Chondrocyte (in vitro differentiated cells): Measurements from ENCODE around the gene ACOT9. TPM values are rescaled to one million over a fixed set of nuclear protein-coding genes. Genes with fewer than 3 reads are reported as not detected.

Experiments used
- DNase-seq: peaks from one replicate; pipeline ENCODE4 v3.0.0; 2021; ENCODE audit warnings: mixed read lengths, low spot score
- H3K27ac Mint-ChIP-seq: one replicate; pipeline ENCODE4 v1.8.0; 2021; ENCODE audit warnings: mild to moderate bottlenecking, moderate library complexity, mixed read lengths; ENCODE audit not compliant: unreplicated experiment
- H3K27me3 Mint-ChIP-seq: 2 replicates; pipeline ENCODE4 v1.8.0; 2021; ENCODE audit warnings: low read depth, mixed read lengths
- H3K36me3 Mint-ChIP-seq: 2 replicates; pipeline ENCODE4 v1.8.0; 2021; ENCODE audit warnings: low read depth, mixed read lengths
- H3K4me1 Mint-ChIP-seq: 2 replicates; pipeline ENCODE4 v1.8.0; 2021; ENCODE audit warnings: low read depth, mild to moderate bottlenecking, mixed read lengths
- H3K4me3 Mint-ChIP-seq: one replicate; pipeline ENCODE4 v1.8.0; 2021; ENCODE audit warnings: mild to moderate bottlenecking, moderate library complexity, mixed read lengths; ENCODE audit not compliant: unreplicated experiment
- H3K9me3 Mint-ChIP-seq: 2 replicates; pipeline ENCODE4 v1.8.0; 2021; ENCODE audit warnings: low read depth, mixed read lengths
- total RNA-seq: library from RNA; stranded (reverse); gene quantifications from 3 replicates; pipeline ENCODE4 v1.2.1, GENCODE V29; 2021
- TF ChIP-seq, protein P1 (sequence below): fragments of 200-600 bp; sonication (generic); IDR thresholded peaks from 2 replicates; pipeline ENCODE4 v1.5.0; 2021; ENCODE audit warnings: antibody characterized with exemption, mild to moderate bottlenecking, moderate library complexity

ACOT9 gene
- total RNA-seq, 1 donor from 2014 or later, result 99.6 TPM

DNA sequence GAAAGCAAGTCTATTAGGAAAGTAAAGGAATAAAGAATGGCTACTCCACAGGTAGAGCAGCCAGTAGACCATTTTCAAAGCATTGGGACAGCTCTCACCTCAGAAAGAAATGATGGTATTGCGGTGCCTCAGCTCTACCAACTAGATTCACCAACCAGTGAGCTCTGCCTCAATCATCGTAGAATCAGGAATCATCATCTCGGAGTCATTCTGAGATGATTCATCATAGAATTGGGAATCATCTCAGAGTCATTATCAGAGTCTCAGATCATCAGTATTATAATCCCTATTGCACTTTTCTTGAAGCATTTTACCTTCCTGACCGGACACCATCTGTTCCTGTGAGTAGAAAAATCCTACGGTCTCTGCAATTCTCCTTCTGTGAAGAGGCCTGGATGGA is 22.4 kb upstream of the ACOT9 start:
- Mint-ChIP-seq H3K4me1 (no peaks in the 10 kb centered on the region), H3K27me3 (no peaks in the 10 kb centered on the region), H3K4me3 (no peak overlapping the region), H3K9me3 (no peaks in the 10 kb centered on the region), H3K27ac (no peak overlapping the region), H3K36me3 (no peaks in the 10 kb centered on the region)
- no peak for DNase-seq
- TF ChIP-seq, protein P1, sequence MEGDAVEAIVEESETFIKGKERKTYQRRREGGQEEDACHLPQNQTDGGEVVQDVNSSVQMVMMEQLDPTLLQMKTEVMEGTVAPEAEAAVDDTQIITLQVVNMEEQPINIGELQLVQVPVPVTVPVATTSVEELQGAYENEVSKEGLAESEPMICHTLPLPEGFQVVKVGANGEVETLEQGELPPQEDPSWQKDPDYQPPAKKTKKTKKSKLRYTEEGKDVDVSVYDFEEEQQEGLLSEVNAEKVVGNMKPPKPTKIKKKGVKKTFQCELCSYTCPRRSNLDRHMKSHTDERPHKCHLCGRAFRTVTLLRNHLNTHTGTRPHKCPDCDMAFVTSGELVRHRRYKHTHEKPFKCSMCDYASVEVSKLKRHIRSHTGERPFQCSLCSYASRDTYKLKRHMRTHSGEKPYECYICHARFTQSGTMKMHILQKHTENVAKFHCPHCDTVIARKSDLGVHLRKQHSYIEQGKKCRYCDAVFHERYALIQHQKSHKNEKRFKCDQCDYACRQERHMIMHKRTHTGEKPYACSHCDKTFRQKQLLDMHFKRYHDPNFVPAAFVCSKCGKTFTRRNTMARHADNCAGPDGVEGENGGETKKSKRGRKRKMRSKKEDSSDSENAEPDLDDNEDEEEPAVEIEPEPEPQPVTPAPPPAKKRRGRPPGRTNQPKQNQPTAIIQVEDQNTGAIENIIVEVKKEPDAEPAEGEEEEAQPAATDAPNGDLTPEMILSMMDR, result no peak

DNA sequence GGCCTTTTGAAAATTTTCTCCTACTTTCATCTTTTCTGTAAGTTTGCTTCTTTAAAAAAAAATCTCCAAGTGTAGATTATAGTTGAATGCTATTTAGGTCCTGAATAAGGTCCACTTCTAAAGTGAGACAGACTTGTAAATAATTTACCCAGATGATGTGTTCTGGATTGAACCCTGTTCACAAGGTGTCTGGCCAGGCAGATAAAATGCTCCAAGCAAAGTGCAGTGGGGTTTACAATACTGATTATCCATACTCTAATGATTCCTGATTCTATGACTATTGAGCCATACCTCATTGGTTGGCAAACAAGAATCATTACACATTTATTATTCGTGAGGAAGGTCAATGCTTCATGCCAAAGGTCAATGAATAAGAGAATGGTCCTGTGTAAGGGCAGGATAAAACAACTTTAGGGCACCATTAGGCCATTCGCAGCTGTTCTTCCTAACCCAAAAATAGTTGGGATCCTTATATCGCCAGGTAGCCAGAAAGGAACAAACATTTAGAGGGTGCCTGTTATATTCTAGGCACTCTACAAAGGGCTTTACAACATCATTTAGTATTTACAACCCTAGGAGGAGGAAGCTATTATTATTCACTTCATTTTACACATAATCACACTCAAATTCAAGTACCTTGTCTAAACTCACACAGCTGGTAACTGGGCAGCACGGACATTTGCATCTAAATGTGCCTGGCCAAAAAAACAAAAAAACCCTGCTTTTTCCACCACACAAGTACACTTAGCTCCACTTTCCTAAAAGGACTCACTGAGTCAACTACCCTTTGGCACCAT is 21.3 kb upstream of the ACOT9 start:
- Mint-ChIP-seq H3K9me3 (no peaks in the 10 kb centered on the region), H3K27ac (no peak overlapping the region), H3K4me1 (no peaks in the 10 kb centered on the region), H3K36me3 (no peaks in the 10 kb centered on the region), H3K27me3 (no peaks in the 10 kb centered on the region), H3K4me3 (no peak overlapping the region)
- TF ChIP-seq, protein P1, result no peak
- DNase-seq, result no peak

DNA sequence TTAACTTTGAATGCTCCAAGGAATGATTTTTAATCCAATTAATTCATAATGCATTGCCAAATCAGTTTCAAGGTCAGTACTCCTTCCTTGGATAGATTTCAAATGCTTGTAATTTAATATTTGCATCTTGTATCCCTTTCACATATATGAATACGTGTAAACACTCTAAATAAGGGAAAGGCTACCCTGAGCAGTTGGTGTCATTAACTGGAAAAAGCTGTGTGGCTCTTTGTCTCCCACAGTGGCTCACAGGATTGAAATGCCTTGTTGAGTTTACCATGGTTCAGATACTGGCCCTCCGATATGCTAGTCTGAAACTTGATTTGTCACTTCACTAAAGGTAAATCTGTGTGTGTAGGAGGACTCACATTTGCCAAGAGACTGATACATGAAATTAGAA is 16.7 kb upstream of the ACOT9 start:
- DNase-seq, result no peak
- H3K36me3 Mint-ChIP-seq, result no peaks in the 10 kb centered on the region

DNA sequence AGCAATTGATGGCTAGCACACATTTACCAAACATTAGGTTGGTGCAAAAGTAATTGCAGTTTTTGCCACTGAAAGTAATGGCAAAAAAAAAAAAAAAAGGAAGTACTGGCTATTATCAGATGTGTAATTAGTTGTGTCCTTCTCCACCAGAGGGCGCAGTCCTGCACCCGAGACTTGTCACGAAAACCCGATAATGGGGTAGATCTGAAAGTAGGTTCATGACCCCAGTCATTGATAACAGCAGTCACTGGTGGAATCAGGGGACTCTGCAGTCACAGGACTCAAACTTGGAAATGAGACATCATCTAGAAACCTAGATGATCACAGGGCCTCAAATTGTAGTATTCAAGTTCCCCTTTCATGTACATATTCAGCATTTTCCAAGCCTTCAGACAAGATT is 13.1 kb upstream of the ACOT9 start:
- Mint-ChIP-seq H3K27me3 (no peaks in the 10 kb centered on the region), H3K9me3 (no peaks in the 10 kb centered on the region), H3K4me3 (no peak overlapping the region), H3K4me1 (peaks cover 21% of the 10 kb centered on the region), H3K27ac (peak overlapping the region; percentile 32), H3K36me3 (no peaks in the 10 kb centered on the region)
- TF ChIP-seq, protein P1, result peak; percentile 86
- DNase-seq, result no peak

More for the DNA sequence above, 16.7 kb upstream of the ACOT9 start:
- no peak overlapping the region for H3K4me3 Mint-ChIP-seq
- TF ChIP-seq, protein P1, result no peak
- H3K27ac Mint-ChIP-seq, result no peak overlapping the region
- no peaks in the 10 kb centered on the region for H3K9me3 Mint-ChIP-seq
- no peaks in the 10 kb centered on the region for H3K27me3 Mint-ChIP-seq
- peaks cover 3% of the 10 kb centered on the region for H3K4me1 Mint-ChIP-seq

DNA sequence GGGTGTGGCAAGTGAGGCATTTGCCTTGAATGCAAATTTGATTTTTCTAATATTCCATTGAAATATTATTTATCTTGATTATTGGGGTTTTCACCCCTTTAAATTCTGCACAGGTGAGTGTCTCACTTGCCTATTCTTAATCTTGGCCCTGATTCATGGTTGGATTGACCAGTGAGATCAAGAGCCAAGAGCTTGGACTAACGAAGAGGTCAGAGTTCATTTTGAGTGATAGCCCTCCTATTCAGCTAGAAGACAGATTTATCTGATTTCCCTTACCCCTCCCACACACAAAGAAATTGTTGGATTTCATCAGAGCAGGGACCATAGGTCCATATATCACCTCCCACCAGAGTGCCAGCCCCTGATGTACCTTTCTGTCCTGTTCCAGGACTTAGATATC is 11.6 kb upstream of the ACOT9 start:
- H3K36me3 Mint-ChIP-seq, result no peaks in the 10 kb centered on the region

More for the DNA sequence above, 11.6 kb upstream of the ACOT9 start:
- Mint-ChIP-seq H3K27me3 (no peaks in the 10 kb centered on the region), H3K4me1 (peaks cover 21% of the 10 kb centered on the region), H3K27ac (no peak overlapping the region), H3K4me3 (no peak overlapping the region), H3K9me3 (no peaks in the 10 kb centered on the region)
- DNase-seq, result no peak
- TF ChIP-seq, protein P1, result no peak
